ENCODE data around the gene CCDC149. TPM values are rescaled to one million over a fixed set of nuclear protein-coding genes. Genes with fewer than 3 reads are reported as not detected.

Gene CCDC149
- total and polyA plus RNA-seq, 2 of the 8 experiments (the other 6 are each of a cell fraction or from before 2014, with no cell fraction given), result 2.2 to 5.6 TPM

GRCh38 chr4:24763631-24764297, 149.1 kb downstream of the CCDC149 start (continued):
- TF ChIP-seq EZH2 (IDR thresholded peaks at IDR 0.05; ENCODE audit: low read depth, low read length, severe bottlenecking), result no peak
- TF ChIP-seq SRF (IDR thresholded peaks at IDR 0.05; ENCODE audit: low read depth, low read length), result no peak
- no peak for TF ChIP-seq SIN3A (conservative IDR thresholded peaks at IDR 0.05 in 1 of 2, IDR thresholded peaks at IDR 0.05 in 1 of 2; ENCODE audit: low read depth in 1 of 2, low read length in 2 of 2)
- no peak for TF ChIP-seq USF2 (IDR thresholded peaks at IDR 0.05; ENCODE audit: low read length)
- TF ChIP-seq SAP30 (IDR thresholded peaks at IDR 0.05; ENCODE audit: insufficient read depth, insufficient replicate concordance, low read length), result no peak
- no peak for TF ChIP-seq TEAD4 (IDR thresholded peaks at IDR 0.05; ENCODE audit: low read depth, low read length)

Small RNA genes lying within 50 kb of the gene (small RNA-seq; reads per million reads assigned to genes)
- not detected for gene AC006390.1 (ENCODE audit: insufficient read depth)

Other genes starting within 250 kb of the CCDC149 start
- 4.9 and 5.5 TPM in 2 replicates for gene SOD3, start 117.5 kb downstream of the CCDC149 start, total RNA-seq (2021; fragmentation: NEBNext Ultra II Directional; extraction: Animal tissue kit (Norgen Biotek cat#: 25700))
- 4.9 and 10.4 TPM in 2 replicates for gene SOD3, start 117.5 kb downstream of the CCDC149 start, polyA plus RNA-seq (2011; rRNA removed)
- gene LGI2, start 117.9 kb upstream of the CCDC149 start, total RNA-seq (2021; fragmentation: NEBNext Ultra II Directional; extraction: Animal tissue kit (Norgen Biotek cat#: 25700)), result 4.0 and 4.8 TPM in 2 replicates
- 1.4 and 2.3 TPM in 2 replicates for gene LGI2, start 117.9 kb upstream of the CCDC149 start, polyA plus RNA-seq (2011; rRNA removed)
- 4.1 and 4.4 TPM in 2 replicates for gene SEPSECS, start 247.4 kb upstream of the CCDC149 start, total RNA-seq (2021; fragmentation: NEBNext Ultra II Directional; extraction: Animal tissue kit (Norgen Biotek cat#: 25700))
- gene SEPSECS, start 247.4 kb upstream of the CCDC149 start, polyA plus RNA-seq (2011; rRNA removed), result 1.1 and 1.9 TPM in 2 replicates